ENCODE results near the gene PCDH19.
A peak's percentile ranks its signal among the peaks of the same experiment; 100 is the strongest.

The PCDH19 gene

DNA sequence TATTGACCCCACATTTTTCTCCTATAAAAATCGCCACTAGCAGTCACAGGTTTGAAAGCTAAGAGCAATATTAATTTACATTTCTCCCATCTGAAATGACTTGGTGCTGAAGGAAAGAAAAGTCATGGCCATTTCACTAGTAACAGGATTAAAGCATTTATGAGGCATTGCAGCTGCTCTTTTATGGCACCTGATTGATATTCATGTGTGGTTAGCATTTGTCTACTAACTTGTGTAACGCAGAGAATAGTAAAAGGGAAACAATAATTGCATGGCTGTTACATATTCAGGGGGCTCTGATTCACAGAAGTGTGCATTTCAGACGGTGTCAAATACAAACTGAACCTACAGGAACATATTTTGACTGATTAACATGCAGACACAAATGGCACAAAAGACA lies 5.2 kb downstream of the PCDH19 start:
- no peak for DNase-seq (ENCODE audit: low read depth, low spot score)

DNA sequence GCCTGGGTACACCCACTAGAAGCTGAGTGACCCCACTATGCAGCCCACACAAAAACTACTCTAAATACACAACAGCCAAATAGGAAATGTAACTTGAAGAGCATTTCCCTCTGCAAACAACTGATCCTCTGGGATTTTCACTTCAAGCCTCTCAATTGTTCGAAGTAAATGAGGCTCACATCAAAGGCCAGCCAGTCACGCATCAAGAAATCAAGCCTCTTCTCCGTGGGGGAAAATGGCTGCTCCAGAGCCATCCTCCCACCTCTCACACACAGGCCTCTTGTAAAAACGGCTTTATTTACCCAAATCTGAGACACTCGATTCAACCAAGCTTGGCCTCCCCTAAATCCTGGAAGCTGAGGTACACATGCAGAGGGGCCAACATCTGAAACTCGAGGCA lies 14.3 kb downstream of the PCDH19 start:
- no peak for DNase-seq (ENCODE audit: low read depth, low spot score)

DNA sequence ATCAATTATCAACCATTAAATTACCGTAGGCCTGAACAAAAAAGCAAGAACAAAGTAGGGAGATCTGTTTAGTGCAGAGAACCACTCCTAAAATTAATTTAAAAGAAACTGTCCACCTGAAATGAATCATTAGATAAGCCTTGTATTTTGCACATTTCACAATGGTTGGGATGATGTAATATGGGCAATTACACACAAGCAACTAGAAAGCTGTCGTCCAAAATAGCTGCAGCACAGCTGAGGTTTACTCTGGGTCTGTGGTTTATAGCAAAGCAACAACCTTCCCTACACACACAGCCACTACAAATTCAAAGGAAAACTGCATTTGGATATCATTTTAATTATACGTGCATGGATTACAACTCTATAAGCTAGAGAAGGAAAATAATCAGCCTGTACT lies 28.5 kb downstream of the PCDH19 start:
- DNase-seq (ENCODE audit: low read depth, low spot score) = peak; percentile 11

DNA sequence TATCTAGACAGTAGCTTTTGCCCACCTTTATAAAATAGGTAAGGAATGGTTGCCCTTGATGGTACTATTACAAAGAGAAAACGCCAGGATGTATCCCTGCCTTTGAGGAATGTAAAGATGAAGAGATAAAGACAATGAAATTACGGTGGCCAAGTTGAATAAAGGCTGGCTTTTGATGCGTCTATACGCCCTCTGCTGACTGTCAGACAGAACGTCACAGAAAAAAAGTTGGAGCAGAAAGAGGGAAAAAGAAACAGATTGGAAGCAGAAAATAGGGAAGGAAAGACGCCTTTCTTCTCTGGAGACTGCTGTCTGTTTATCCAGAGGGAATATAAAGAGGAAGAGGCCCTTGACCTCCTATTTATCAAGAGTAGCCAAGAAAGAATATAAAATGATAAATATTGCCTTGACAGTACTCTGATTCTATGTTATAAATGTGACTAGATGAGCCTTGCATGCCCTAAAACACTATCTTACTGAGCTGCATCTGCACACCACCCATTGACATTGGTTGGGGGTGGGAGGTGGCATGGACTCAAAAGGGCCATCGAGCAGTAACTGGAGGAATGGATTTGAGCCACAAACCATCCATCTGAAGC lies 30.6 kb downstream of the PCDH19 start:
- DNase-seq (ENCODE audit: low read depth, low spot score) = peak; percentile 39

DNA sequence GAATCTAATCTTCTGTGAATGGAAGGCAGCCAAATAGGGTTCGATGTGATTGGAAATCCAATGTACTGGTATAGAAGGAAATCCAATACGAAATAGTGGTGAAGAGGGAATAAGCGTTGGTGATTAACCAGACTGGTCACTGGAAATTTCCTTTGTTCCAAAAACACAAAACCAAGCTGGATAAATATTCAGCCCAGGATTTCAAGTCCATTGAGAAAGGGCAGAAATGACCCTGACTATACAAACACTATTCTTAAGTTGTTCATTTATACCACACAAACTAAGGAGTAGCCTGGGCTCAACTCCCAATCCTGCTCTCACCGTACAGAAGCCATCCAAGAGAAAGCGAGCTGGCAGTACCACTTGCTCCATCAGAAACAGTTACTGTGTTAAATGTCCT lies 32.2 kb downstream of the PCDH19 start:
- peak; percentile 31 for DNase-seq (ENCODE audit: low read depth, low spot score)

DNA sequence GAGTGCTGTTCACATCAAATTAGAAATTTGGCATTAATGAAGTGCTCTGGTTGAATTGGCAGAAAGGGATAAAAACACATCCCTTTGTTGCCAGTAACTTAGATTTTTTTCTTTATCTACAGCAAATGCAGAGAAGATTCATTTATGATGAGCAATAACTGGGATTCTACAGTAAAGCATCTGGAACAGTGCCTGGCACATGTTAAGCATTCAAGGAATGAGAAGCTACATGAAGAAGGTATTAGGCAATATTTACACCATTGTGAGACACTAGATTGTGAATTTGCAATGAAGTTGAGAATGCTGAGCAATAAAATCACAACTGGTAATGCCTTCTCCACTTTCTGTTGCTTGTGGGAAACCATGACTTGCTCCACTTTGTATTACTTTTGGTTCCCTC lies 33.5 kb downstream of the PCDH19 start:
- DNase-seq (ENCODE audit: low read depth, low spot score) = peak; percentile 14

DNA sequence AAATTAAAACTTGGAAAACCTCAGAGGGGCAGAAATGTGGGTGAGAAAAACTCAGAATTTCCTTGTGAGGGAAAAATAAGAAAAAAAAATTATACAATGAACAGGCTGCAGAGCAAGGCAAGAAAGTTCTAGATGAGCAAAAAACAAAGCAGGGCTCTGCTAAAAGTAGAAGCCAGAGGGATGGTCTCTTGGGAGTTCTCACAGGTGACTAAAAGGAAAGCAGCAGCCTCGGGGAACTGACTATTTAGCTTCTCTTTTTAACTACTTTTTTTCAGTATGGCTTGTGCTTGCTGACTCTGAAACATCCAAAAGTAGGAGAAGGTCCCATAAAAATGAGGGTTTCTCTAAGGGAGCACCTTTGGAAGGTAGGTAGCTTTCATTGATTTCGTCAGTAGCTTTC lies 36.4 kb downstream of the PCDH19 start:
- DNase-seq (ENCODE audit: low read depth, low spot score) = no peak

DNA sequence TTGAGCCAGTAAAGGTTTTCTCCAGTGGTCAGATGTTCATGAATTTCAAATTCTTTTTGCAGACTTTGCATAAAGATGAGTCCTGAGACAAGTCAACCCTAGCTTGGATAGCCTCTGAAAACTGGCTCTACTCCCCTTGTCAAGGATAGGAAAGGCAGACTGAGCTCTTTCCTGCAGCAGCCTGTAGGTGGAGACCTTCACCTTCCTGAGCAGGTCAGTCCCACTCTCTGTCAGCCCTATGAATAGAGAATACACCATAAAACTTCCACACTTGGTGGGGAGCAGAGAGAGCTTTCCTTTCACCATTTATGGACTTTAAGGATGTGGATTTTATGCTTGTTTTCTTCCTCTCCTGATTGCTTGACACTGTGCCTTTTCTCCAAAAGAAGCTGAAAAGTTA lies 41.9 kb downstream of the PCDH19 start:
- peak; percentile 31 for DNase-seq (ENCODE audit: low read depth, low spot score)

DNA sequence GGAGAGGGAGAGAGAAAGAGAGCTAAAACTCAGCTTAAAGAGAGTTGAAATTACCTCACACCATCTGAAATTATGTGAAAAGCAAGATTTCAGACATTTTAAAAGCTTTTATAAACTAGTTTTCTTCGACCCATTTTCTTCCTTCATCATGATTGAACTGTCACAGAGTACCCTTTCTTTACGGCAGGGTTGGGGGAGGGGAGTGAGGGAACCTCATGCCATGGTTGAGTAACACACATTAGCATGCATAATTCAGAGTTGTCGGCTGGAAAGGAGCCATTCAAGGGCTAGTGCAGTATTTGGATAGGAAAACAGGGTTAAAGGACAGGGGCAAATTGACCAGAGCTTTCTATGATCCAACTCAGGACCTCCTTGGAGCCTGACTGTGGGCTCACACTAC lies 46.2 kb downstream of the PCDH19 start:
- peak; percentile 47 for DNase-seq (ENCODE audit: low read depth, low spot score)

DNA sequence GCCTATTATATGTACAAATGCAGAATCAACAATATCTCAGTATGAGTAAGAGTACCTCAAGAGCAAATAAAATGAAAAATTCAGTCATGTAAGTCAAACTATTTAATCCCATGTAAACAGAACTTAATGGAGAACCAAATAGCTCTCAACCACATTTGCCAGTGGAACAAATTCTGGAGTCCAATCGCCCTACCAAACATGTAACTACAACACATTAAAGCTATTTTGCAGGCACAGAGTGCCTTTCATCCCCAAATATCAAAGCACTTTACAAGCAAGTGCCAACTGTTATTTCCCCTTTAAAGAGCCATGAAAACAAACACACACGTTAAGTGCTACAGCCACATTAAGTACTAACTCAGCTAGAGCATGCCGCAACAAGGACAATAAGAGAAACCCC lies 51.3 kb downstream of the PCDH19 start:
- no peak for DNase-seq (ENCODE audit: low read depth, low spot score)

DNA sequence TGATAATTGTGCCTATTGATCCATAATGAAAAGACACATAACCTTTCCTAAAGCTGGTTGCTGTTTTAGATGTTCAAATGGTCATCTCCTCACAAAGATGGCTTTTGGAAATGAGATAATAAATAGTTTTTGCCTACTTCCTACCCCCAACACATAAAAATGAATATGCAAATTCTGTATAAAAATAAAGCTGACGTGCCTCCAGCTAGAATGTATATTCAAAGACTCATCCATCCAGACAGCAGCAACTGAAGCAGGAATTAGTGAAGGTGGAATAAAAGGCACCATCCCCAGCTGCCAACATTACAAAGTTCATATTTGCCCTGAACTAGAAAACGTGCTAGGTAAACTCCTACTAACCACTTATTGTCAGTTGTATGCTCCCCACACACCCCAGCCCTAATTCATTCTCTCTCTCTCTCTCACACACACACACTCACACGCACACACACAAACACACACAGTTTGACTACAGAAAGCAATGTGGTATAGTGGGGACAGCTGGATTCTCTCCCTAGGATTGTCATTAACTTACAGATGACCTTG lies 53.6 kb downstream of the PCDH19 start:
- no peak for DNase-seq (ENCODE audit: low read depth, low spot score)

DNA sequence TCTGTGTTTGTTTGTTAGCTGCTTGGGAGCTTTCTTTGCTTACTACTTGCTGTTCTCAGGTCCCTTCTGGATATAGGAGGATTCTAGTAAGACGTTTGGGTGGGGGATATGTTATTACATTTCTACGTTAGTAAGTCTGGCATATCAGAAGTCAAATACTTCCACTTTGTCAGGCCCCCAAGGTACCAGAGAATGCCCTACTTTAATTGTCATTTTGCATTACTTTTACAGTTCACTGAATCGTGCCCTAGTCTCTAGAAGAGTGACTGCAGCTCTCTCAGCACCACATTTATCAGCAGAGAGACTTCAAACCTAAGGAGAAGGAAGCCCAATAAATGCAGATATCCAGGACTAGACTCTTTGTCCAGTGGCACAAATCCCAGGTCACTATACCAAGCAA lies 54.4 kb downstream of the PCDH19 start:
- DNase-seq (ENCODE audit: low read depth, low spot score) = no peak

DNA sequence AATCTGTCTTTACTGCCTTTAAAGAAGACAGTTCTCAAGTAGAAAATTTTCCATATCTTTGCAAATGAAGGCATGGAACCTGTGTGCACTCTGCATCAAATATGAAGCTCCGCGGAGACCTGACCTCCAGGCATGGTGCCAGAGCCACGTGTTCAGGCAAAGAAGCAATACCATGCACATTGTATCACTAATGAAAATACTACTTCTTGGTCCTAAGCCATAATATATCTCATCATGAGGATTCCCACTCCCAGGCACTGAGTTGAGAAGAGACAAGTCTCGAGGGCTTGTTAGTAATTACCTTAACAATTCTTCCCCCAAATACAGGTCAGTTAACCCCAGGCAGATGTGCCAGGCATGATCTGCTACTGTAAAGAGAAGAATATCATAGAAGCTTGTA lies 56.7 kb downstream of the PCDH19 start:
- no peak for DNase-seq (ENCODE audit: low read depth, low spot score)

DNA sequence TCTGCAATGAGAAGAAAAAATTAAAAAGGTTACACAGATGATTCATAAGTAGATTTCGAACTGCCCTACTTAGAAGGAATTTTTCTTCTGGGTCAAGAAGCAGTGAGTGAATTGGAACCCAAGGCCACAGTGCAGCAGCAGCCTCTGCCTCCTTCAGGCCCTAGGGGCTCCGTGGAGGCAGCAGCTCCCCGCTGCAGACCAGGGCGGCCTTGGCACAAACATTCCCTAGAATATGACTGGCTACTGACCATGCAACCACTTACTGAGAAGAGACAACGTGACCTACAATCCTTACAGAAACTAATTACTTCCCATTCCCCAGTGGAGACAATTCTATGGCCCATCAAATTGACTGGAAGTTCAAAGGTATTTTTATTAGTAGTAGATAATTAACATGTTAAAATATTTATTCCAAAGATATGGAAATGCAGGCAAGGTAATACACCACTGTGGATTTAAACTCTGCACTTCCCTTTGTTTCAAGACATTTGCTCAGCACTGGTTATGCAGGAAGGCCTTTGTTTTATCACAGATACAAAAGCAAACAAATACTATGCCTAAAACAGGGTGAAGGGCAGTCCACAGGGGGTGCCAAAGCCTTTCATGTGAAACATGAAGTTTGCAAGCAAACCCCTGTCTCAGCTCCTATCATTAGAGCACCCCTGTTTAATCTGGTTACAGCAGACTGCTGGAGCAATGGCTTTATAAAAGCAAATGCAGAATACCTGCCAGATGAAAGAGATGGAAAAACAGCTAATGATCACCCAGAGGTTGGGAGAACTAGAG lies 59.2 kb downstream of the PCDH19 start:
- DNase-seq (ENCODE audit: low read depth, low spot score) = no peak

DNA sequence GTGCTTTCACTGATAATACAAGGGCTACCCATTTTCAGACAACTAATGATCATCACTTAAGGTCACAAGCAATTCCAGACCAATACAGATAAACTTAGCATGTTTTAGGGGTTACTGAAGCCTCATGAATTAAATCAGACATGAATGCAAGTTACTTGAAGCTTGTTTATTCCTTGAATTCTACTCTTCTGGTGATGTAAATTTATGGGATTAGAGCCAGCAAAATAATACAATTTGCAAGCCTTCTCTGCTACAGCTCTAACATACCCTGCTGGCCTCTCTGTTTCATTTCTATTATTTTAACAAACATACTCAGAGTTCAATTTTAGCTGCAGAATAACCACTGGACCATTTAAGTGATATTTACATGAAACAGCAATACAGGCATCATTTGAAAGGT lies 60.7 kb downstream of the PCDH19 start:
- no peak for DNase-seq (ENCODE audit: low read depth, low spot score)

DNA sequence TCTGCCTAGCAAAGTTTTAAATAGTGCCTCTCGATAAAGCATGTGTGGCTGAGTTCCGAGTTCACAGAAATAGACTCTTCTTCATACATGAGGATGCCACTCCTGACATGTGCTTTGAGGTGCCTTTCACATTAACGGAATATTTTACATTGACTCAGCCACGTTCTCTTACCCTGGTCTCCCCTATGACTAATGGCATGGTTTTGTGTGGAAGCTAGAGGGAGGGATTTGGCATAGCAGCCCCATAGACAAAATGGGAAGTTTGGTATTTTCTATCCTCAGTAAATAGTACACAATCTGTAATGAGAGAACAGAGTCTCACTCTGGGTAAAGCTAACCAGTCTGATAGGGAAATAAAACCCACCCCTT lies 68.9 kb downstream of the PCDH19 start:
- peak; percentile 36 for DNase-seq (ENCODE audit: low read depth, low spot score)

DNA sequence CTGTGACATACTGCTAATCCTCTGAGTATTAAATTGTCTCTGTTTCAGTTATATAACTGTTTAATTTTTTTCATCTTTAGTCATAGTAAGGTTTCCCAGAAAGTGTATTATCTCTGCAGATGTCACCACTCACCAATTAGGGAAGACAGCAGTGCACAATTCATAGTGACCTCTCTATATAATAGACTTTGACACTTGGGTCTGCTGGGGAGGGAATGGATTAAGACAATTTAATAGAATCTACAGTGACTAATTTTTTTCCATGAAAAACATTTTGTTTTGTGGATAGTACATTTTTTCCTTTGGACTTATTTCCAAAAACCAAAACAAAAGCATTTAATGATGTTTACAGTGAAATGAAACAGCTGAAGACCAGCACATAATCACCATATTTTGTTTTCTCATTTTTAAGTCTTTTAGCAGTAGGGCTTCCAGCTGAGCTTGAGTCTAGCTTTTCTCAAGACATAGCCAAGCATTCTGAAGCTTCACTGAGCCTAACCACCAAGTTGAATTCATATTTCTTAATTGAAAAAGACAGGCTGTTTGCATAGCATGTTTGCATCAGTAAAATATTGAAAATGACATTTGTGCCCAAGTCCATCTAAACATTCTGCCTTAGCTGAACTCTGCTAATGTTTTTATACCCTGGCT lies 69.5 kb downstream of the PCDH19 start:
- no peak for DNase-seq (ENCODE audit: low read depth, low spot score)

DNA sequence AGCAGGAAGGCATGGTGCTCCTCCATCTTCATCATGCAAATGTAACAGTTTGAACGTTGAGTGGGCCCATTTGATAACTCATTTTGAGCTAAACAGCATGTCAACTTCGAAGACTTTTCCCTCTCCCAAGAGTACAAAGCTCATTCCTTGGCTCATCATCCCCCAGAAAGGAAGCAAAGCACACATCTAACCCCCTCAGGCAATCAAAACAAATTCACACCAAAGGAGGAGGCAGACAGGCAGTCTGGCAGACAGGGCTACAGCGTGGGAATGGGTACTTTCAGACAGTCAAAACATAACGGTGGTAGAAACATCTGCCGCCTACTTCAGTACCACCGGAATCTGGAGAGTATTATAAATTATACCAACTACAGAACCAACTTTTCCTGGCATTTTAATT lies 81.7 kb downstream of the PCDH19 start:
- no peak for DNase-seq (ENCODE audit: low read depth, low spot score)

DNA sequence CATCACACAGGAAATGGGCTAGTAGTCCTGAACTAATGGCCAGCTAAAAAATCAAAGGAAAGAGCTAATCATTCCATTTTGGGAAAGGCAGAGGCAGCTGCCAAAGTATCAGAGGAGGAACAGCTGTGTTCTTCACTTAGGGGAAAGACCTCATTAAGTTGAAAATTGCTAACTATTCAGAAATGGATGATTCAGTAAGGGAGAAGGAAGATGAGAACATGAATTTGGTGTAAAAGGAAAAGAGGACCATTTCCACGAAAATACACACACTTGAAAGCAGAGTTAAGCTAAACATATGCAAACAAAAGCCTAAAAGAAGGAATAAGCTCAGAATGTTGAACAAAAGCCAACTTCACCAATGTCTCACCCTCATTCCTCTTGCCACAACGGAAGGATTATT lies 90.4 kb downstream of the PCDH19 start:
- peak; percentile 18 for DNase-seq (ENCODE audit: low read depth, low spot score)

DNA sequence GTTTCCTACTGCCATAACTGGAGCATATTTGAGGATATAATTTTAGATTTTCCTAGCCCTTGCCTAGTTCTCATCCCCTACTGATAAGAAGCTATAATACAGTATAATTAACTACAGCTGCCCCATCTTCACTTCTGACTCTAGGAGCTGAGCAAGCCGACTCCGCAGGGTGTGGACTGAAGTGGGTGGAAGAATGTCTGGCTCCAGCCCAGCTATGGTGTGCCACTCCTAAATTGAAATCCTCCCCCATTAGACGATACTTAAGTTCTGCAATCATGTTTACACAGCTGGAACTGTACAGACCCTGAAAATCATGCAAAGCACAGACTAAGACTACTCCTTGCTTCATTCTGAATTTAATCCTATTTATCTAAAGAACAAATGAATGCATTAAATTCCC lies 93.1 kb downstream of the PCDH19 start:
- no peak for DNase-seq (ENCODE audit: low read depth, low spot score)

DNA sequence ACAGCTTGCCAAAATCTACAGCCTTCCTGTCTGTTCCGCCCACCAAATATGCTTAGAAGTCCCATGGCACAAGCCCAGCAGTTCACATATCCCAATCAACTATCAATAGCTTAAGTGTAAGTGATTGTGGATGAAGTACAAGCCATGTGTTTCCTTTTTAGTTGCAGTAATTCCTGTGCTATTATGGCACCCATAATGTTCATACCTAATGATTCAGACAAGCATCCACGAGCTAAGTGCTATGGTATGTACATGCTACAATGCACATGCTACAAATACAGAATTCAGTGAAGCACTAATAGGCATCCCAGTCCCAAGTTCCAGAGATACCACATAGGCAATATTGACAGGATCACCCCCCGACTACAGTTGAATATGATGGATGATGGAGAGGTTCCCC lies 94.5 kb downstream of the PCDH19 start:
- DNase-seq (ENCODE audit: low read depth, low spot score) = no peak

DNA sequence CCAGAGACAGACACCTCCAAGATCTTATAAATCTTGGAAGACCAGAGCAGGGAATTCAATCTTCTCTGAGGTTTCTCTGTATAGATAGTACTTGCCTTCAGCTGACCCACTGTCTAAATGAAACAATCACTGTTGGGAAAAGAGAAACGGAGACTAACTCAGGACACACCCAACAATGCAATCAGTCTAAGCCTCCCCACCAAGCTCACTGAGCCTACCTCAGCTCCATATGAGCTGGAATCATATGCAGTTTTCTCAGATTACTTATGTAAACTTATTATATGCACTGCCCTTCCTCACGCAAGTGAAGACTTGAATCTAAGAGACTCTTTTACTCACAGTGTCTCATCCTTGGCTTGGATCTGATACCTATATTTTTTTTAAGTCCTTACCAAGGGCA lies 110.5 kb downstream of the PCDH19 start:
- no peak for DNase-seq (ENCODE audit: low read depth, low spot score)

DNA sequence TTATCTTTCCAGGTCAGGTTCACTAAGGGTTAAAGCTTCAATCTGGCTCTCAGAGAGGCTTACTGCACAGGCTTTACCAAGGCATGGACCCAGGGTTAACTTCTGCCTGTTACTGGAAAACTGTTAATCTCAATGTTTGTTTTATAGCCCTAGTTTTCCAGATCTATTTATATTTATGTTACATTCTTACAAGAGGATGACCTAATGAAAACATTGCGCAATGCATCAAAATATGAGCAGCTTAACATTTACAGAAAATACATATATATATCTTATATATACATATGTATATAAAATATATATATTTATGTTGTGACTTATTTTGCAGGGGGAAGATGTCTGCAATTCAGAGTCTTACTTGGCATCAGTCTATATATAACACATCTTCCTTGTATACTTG lies 112.3 kb downstream of the PCDH19 start:
- DNase-seq (ENCODE audit: low read depth, low spot score) = no peak
